H1 (cell line): Measurements from ENCODE around the gene GBX1. TPM values are rescaled to one million over a fixed set of nuclear protein-coding genes. Genes with fewer than 3 reads are reported as not detected.

Experiments
- BCL11A ChIP-seq, 2 experiments: IDR thresholded peaks; one replicate each; pipeline ENCODE4 v1.6.1; 2011; ENCODE audit warnings: low read depth in 2 of 2, low read length in 2 of 2, mild to moderate bottlenecking in 2 of 2
- CREB1 ChIP-seq: IDR thresholded peaks from 2 replicates; pipeline ENCODE4 v1.6.1; 2012; ENCODE audit warnings: inconsistent platforms
- GABPA ChIP-seq: IDR thresholded peaks from 2 replicates; pipeline ENCODE4 v1.6.1; 2011; ENCODE audit warnings: mild to moderate bottlenecking, low read length, moderate library complexity, borderline replicate concordance; ENCODE audit not compliant: insufficient read depth
- JUND ChIP-seq: IDR thresholded peaks from 2 replicates; pipeline ENCODE4 v1.6.1; 2011; ENCODE audit warnings: mild to moderate bottlenecking, improper control_type of control experiment, low read length
- KDM4A ChIP-seq: IDR thresholded peaks from one replicate; pipeline ENCODE4 v1.7.1; 2012; ENCODE audit warnings: low read depth, mild to moderate bottlenecking, moderate library complexity, low read length, inconsistent platforms; ENCODE audit not compliant: severe bottlenecking
- NANOG ChIP-seq: IDR thresholded peaks from 2 replicates; pipeline ENCODE4 v1.6.1; 2011; ENCODE audit warnings: low read length, low read depth, mild to moderate bottlenecking, inconsistent platforms; ENCODE audit not compliant: insufficient read depth, poor library complexity, severe bottlenecking
- RFX5 ChIP-seq: IDR thresholded peaks from 2 replicates; pipeline ENCODE4 v1.6.1; 2011; ENCODE audit warnings: low read depth, low read length, improper control_type of control experiment, borderline replicate concordance
- SP2 ChIP-seq: IDR thresholded peaks from 2 replicates; pipeline ENCODE4 v1.6.1; 2012; ENCODE audit warnings: mild to moderate bottlenecking, low read length, inconsistent platforms
- TBP ChIP-seq: IDR thresholded peaks from 2 replicates; pipeline ENCODE4 v1.6.1; 2011; ENCODE audit warnings: low read depth, low read length, improper control_type of control experiment
- TCF12 ChIP-seq: IDR thresholded peaks from 2 replicates; pipeline ENCODE4 v1.6.1; 2011; ENCODE audit warnings: low read depth, mild to moderate bottlenecking, low read length
- TEAD4 ChIP-seq: IDR thresholded peaks from 2 replicates; pipeline ENCODE4 v1.6.1; 2012; ENCODE audit warnings: low read depth, low read length, inconsistent platforms, mixed read lengths
- polyA plus RNA-seq, 7 experiments: library from polyadenylated mRNA; depleted of rRNA in 3 of 7; stranded (reverse) in 5 of 7; unstranded in 2 of 7; fragments of >200 nt in 5 of 7; fragments of 200-250 nt in 2 of 7; gene quantifications; 1 replicate in 5 of 7; 2 replicates in 1 of 7; 4 replicates in 1 of 7; pipeline versions ENCODE4 v1.2.1 to v1.2.3, GENCODE V29; 2011 to 2013; ENCODE audit warnings: missing spikeins in 2 of 7, mixed read lengths in 2 of 7
- total RNA-seq: library from RNA; stranded (reverse); fragmentation: NEBNext Ultra II Directional; extraction: Animal tissue kit (Norgen Biotek cat#: 25700); gene quantifications from 2 replicates; pipeline ENCODE4 v1.2.1, GENCODE V29; 2021
- TF ChIP-seq, protein P1 (sequence below): fragments of 300-600 bp; sonication (generic); IDR thresholded peaks from 2 replicates; pipeline ENCODE4 v1.7.1; 2012; ENCODE audit warnings: low read length, moderate library complexity, mild to moderate bottlenecking, inconsistent platforms; ENCODE audit not compliant: insufficient replicate concordance
- TF ChIP-seq, protein P2 (sequence below): IDR thresholded peaks from 2 replicates; pipeline ENCODE4 v1.6.1; 2012; ENCODE audit warnings: inconsistent platforms

The GBX1 gene
- total and polyA plus RNA-seq, 2 of the 8 experiments (the other 6 are each of a cell fraction or from before 2014, with no cell fraction given): not detected

DNA sequence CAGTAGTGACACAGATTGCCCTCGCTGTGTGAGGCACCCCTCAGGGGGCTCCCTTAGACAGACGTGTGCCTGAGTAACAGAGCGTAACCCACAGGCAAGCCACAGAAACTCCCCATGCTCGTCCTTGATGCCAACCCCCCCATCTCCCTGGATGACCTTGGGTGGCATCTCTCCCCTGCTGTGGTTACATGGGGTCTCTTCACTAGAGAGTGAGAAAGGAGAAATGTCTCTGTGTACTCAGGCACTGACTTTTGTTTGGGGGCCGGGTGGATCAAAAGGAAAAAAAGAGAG lies 20.7 kb upstream of the GBX1 start (continued):
- TF ChIP-seq, protein P1, sequence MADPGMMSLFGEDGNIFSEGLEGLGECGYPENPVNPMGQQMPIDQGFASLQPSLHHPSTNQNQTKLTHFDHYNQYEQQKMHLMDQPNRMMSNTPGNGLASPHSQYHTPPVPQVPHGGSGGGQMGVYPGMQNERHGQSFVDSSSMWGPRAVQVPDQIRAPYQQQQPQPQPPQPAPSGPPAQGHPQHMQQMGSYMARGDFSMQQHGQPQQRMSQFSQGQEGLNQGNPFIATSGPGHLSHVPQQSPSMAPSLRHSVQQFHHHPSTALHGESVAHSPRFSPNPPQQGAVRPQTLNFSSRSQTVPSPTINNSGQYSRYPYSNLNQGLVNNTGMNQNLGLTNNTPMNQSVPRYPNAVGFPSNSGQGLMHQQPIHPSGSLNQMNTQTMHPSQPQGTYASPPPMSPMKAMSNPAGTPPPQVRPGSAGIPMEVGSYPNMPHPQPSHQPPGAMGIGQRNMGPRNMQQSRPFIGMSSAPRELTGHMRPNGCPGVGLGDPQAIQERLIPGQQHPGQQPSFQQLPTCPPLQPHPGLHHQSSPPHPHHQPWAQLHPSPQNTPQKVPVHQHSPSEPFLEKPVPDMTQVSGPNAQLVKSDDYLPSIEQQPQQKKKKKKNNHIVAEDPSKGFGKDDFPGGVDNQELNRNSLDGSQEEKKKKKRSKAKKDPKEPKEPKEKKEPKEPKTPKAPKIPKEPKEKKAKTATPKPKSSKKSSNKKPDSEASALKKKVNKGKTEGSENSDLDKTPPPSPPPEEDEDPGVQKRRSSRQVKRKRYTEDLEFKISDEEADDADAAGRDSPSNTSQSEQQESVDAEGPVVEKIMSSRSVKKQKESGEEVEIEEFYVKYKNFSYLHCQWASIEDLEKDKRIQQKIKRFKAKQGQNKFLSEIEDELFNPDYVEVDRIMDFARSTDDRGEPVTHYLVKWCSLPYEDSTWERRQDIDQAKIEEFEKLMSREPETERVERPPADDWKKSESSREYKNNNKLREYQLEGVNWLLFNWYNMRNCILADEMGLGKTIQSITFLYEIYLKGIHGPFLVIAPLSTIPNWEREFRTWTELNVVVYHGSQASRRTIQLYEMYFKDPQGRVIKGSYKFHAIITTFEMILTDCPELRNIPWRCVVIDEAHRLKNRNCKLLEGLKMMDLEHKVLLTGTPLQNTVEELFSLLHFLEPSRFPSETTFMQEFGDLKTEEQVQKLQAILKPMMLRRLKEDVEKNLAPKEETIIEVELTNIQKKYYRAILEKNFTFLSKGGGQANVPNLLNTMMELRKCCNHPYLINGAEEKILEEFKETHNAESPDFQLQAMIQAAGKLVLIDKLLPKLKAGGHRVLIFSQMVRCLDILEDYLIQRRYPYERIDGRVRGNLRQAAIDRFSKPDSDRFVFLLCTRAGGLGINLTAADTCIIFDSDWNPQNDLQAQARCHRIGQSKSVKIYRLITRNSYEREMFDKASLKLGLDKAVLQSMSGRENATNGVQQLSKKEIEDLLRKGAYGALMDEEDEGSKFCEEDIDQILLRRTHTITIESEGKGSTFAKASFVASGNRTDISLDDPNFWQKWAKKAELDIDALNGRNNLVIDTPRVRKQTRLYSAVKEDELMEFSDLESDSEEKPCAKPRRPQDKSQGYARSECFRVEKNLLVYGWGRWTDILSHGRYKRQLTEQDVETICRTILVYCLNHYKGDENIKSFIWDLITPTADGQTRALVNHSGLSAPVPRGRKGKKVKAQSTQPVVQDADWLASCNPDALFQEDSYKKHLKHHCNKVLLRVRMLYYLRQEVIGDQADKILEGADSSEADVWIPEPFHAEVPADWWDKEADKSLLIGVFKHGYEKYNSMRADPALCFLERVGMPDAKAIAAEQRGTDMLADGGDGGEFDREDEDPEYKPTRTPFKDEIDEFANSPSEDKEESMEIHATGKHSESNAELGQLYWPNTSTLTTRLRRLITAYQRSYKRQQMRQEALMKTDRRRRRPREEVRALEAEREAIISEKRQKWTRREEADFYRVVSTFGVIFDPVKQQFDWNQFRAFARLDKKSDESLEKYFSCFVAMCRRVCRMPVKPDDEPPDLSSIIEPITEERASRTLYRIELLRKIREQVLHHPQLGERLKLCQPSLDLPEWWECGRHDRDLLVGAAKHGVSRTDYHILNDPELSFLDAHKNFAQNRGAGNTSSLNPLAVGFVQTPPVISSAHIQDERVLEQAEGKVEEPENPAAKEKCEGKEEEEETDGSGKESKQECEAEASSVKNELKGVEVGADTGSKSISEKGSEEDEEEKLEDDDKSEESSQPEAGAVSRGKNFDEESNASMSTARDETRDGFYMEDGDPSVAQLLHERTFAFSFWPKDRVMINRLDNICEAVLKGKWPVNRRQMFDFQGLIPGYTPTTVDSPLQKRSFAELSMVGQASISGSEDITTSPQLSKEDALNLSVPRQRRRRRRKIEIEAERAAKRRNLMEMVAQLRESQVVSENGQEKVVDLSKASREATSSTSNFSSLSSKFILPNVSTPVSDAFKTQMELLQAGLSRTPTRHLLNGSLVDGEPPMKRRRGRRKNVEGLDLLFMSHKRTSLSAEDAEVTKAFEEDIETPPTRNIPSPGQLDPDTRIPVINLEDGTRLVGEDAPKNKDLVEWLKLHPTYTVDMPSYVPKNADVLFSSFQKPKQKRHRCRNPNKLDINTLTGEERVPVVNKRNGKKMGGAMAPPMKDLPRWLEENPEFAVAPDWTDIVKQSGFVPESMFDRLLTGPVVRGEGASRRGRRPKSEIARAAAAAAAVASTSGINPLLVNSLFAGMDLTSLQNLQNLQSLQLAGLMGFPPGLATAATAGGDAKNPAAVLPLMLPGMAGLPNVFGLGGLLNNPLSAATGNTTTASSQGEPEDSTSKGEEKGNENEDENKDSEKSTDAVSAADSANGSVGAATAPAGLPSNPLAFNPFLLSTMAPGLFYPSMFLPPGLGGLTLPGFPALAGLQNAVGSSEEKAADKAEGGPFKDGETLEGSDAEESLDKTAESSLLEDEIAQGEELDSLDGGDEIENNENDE: no peak
- TF ChIP-seq NANOG (no peak), CREB1 (no peak), JUND (no peak), KDM4A (no peak), SP2 (no peak), BCL11A (IDR thresholded peaks at IDR 0.05; ENCODE audit: low read depth in 2 of 2, low read length in 2 of 2) (no peak), TEAD4 (no peak), RFX5 (no peak), TCF12 (no peak), GABPA (no peak), TBP (no peak)
- TF ChIP-seq, protein P2, sequence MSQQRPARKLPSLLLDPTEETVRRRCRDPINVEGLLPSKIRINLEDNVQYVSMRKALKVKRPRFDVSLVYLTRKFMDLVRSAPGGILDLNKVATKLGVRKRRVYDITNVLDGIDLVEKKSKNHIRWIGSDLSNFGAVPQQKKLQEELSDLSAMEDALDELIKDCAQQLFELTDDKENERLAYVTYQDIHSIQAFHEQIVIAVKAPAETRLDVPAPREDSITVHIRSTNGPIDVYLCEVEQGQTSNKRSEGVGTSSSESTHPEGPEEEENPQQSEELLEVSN: no peak
